GM23338 (cell line): ENCODE results near the gene PCSK7. TPM values are rescaled to one million over a fixed set of nuclear protein-coding genes. Genes with fewer than 3 reads are reported as not detected.

Source experiments
- ATAC-seq: fragments of 200-7000 bp; cut with Tn5 transposase; 3 replicates; pipeline ENCODE4 v1.9.1; 2020
- DNase-seq: peaks from one replicate; pipeline ENCODE4 v3.0.0-alpha.2; 2015; ENCODE audit warnings: low spot score
- H2AFZ ChIP-seq: fragments of 200-600 bp; sonication (generic); 2 replicates; pipeline ENCODE4 v1.8.0; 2016; ENCODE audit warnings: antibody characterized with exemption, mild to moderate bottlenecking, moderate library complexity
- H3F3A ChIP-seq: fragments of 200-600 bp; sonication (generic); replicated peaks from 2 replicates; pipeline ENCODE4 v1.8.0; 2017; ENCODE audit warnings: antibody characterized with exemption, mixed run types, low read depth
- H3K27ac ChIP-seq: fragments of 200-600 bp; sonication (generic); 2 replicates; pipeline ENCODE4 v1.6.1; 2016; ENCODE audit warnings: low read depth
- H3K27me3 ChIP-seq: fragments of 200-600 bp; sonication (generic); 2 replicates; pipeline ENCODE4 v1.8.0; 2016; ENCODE audit warnings: mild to moderate bottlenecking, mixed run types, moderate library complexity; ENCODE audit not compliant: insufficient read depth
- H3K36me3 ChIP-seq: fragments of 200-600 bp; sonication (generic); 2 replicates; pipeline ENCODE4 v1.8.0; 2016; ENCODE audit warnings: mild to moderate bottlenecking; ENCODE audit not compliant: insufficient read depth
- H3K4me1 ChIP-seq: fragments of 200-600 bp; sonication (generic); 2 replicates; pipeline ENCODE4 v1.8.0; 2016; ENCODE audit warnings: mild to moderate bottlenecking, moderate library complexity; ENCODE audit not compliant: insufficient read depth
- H3K4me2 ChIP-seq: fragments of 200-600 bp; sonication (generic); 2 replicates; pipeline ENCODE4 v1.7.1; 2017; ENCODE audit warnings: mixed run types
- H3K4me3 ChIP-seq: fragments of 200-600 bp; sonication (generic); 2 replicates; pipeline ENCODE4 v1.6.1; 2016; ENCODE audit warnings: mixed run types
- H3K79me2 ChIP-seq: fragments of 200-600 bp; sonication (generic); replicated peaks from 2 replicates; pipeline ENCODE4 v1.8.0; 2017; ENCODE audit warnings: mild to moderate bottlenecking; ENCODE audit not compliant: insufficient read depth
- H3K9me2 ChIP-seq: fragments of 200-600 bp; sonication (generic); 2 replicates; pipeline ENCODE4 v1.8.0; 2017; ENCODE audit not compliant: insufficient read depth
- H4K20me1 ChIP-seq: fragments of 200-600 bp; sonication (generic); replicated peaks from 2 replicates; pipeline ENCODE4 v1.8.0; 2017; ENCODE audit warnings: mild to moderate bottlenecking; ENCODE audit not compliant: insufficient read depth
- H3K27ac Mint-ChIP-seq: 2 replicates; pipeline ENCODE4 v1.8.0; 2020; ENCODE audit warnings: inconsistent platforms, mild to moderate bottlenecking, moderate library complexity, mixed read lengths
- H3K27me3 Mint-ChIP-seq: 3 replicates; pipeline ENCODE4 v1.8.0; 2022; ENCODE audit warnings: low read depth, mild to moderate bottlenecking, moderate library complexity, mixed read lengths, inconsistent platforms; ENCODE audit not compliant: insufficient read depth, poor library complexity
- H3K36me3 Mint-ChIP-seq: 3 replicates; pipeline ENCODE4 v1.8.0; 2021; ENCODE audit warnings: low read depth, mild to moderate bottlenecking, inconsistent platforms, moderate library complexity, mixed read lengths
- H3K4me1 Mint-ChIP-seq: 3 replicates; pipeline ENCODE4 v1.8.0; 2020; ENCODE audit warnings: mild to moderate bottlenecking, inconsistent platforms, mixed read lengths
- H3K4me3 Mint-ChIP-seq: 3 replicates; pipeline ENCODE4 v1.8.0; 2021; ENCODE audit warnings: moderate library complexity, mild to moderate bottlenecking, inconsistent platforms, mixed read lengths
- H3K9me3 Mint-ChIP-seq: 3 replicates; pipeline ENCODE4 v1.8.0; 2020; ENCODE audit warnings: moderate library complexity, mild to moderate bottlenecking, inconsistent platforms, mixed read lengths
- EZH2 ChIP-seq: fragments of 200-600 bp; sonication (generic); IDR thresholded peaks from one replicate; pipeline ENCODE4 v1.8.0; 2017; ENCODE audit warnings: antibody characterized with exemption, mild to moderate bottlenecking, low read depth; ENCODE audit not compliant: unreplicated experiment
- EZH2phosphoT487 ChIP-seq: fragments of 200-600 bp; sonication (generic); IDR thresholded peaks from one replicate; pipeline ENCODE4 v1.8.1; 2018; ENCODE audit warnings: antibody characterized with exemption; ENCODE audit not compliant: unreplicated experiment
- JUNB ChIP-seq: IDR thresholded peaks from one replicate; pipeline ENCODE4 v1.6.1; 2016; ENCODE audit warnings: antibody characterized with exemption; ENCODE audit not compliant: unreplicated experiment
- POLR2AphosphoS5 ChIP-seq: IDR thresholded peaks from 2 replicates; pipeline ENCODE4 v1.6.1; 2016; ENCODE audit warnings: antibody characterized with exemption, low read depth
- ZNF114 ChIP-seq: fragments of 250-450 bp; sonication (Bioruptor Pico); IDR thresholded peaks from 2 replicates; pipeline ENCODE4 v1.5.0; 2020; ENCODE audit warnings: mild to moderate bottlenecking, moderate library complexity
- ZNF331 ChIP-seq: fragments of 250-450 bp; sonication (Bioruptor Pico); IDR thresholded peaks from 2 replicates; pipeline ENCODE4 v1.5.0; 2020; ENCODE audit warnings: low read depth, mild to moderate bottlenecking, moderate library complexity
- polyA plus RNA-seq: library from polyadenylated mRNA; unstranded; fragments of >200 nt; fragmentation: Nextera tagmentation; extraction: Ambion mirVana; gene quantifications from 2 replicates; pipeline ENCODE4 v1.2.1, GENCODE V29; 2016
- total RNA-seq: library from RNA; depleted of rRNA; stranded (reverse); fragments of >200 nt; shearing (Covaris generic); gene quantifications from 2 replicates; pipeline ENCODE4 v1.2.3, GENCODE V29; 2014
- TF ChIP-seq, protein P1 (sequence below): IDR thresholded peaks from one replicate; pipeline ENCODE4 v1.6.1; 2018; ENCODE audit warnings: antibody characterized with exemption; ENCODE audit not compliant: unreplicated experiment
- TF ChIP-seq, protein P2 (sequence below), 2 experiments: fragments of 200-600 bp in 1 of 2; sonication (generic) in 1 of 2; conservative IDR thresholded peaks; 2 replicates each; pipeline versions ENCODE4 v1.5.1 to v1.6.1; 2016 to 2017; ENCODE audit warnings: antibody characterized with exemption in 2 of 2, low read depth in 2 of 2, mild to moderate bottlenecking in 2 of 2, moderate library complexity in 1 of 2
- TF ChIP-seq, protein P3 (sequence below): IDR thresholded peaks from 2 replicates; pipeline ENCODE4 v1.6.1; 2016; ENCODE audit warnings: antibody characterized with exemption

Gene PCSK7
- total and polyA plus RNA-seq, 2 experiments from 2014 or later: 12.4 to 46.4 TPM

DNA sequence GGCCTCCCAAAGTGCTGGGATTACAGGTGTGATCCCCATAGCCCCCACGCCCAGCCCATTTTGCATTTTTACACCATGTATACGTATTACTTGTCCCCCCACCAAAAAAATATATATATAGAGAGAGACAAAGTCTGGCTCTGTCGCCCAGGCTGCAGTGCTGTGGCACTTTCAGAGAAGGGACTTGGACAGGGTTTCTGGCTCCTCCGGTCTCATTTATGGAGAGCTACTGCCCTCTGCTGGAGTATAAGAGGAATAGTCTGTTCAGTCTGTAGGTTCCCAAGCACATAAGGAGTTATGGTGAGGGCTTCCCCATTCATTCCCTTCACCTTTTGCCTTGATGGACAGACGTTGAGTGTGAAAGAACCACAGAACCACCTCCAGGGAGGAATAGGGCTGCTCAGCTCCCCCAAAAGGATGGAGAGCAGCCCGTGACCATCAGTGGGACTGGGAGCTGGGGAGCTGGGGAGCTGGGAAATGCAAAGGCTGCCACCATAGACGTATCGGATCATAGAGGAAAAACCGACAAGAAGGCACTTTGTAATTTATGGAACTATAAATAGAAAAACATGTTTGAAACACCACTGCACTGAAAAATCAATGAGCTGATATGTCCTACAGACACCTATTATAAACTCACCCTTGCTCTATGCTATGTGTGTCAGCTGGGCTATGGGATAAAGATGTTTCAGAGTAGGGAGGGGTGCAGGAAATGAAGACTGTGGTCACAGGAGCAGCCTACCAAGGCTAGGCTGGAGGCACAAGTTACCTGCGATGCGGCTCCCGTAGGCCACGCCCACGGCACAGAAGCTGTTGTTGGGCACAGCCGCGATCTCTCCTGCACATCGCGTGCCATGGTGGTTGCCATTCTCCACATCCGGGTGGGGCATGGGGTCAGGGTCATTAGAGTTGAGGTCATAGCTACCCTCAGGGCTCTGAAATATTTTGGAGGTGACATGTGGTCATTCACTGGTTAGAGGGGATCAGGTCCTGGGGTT lies 5.2 kb downstream of the PCSK7 start:
- Mint-ChIP-seq H3K9me3 (no peaks in the 10 kb centered on the region), H3K27me3 (peaks cover 16% of the 10 kb centered on the region), H3K4me1 (peaks cover 16% of the 10 kb centered on the region), H3K36me3 (peaks cover 23% of the 10 kb centered on the region), H3K27ac (no peak overlapping the region), H3K4me3 (no peak overlapping the region)
- Histone ChIP-seq H3K4me3 (no peak overlapping the region), H4K20me1 (peaks cover 11% of the 10 kb centered on the region; the same call in 1 of the 2 replicates), H3F3A (peaks cover 7% of the 10 kb centered on the region; the same call in 1 of the 2 replicates), H3K27ac (no peak overlapping the region), H3K27me3 (no peaks in the 10 kb centered on the region), H3K79me2 (peaks cover 20% of the 10 kb centered on the region), H3K9me2 (no peaks in the 10 kb centered on the region), H2AFZ (no peak overlapping the region), H3K36me3 (no peaks in the 10 kb centered on the region), H3K4me1 (peaks cover 7% of the 10 kb centered on the region), H3K4me2 (no peak overlapping the region)
- TF ChIP-seq, protein P1, sequence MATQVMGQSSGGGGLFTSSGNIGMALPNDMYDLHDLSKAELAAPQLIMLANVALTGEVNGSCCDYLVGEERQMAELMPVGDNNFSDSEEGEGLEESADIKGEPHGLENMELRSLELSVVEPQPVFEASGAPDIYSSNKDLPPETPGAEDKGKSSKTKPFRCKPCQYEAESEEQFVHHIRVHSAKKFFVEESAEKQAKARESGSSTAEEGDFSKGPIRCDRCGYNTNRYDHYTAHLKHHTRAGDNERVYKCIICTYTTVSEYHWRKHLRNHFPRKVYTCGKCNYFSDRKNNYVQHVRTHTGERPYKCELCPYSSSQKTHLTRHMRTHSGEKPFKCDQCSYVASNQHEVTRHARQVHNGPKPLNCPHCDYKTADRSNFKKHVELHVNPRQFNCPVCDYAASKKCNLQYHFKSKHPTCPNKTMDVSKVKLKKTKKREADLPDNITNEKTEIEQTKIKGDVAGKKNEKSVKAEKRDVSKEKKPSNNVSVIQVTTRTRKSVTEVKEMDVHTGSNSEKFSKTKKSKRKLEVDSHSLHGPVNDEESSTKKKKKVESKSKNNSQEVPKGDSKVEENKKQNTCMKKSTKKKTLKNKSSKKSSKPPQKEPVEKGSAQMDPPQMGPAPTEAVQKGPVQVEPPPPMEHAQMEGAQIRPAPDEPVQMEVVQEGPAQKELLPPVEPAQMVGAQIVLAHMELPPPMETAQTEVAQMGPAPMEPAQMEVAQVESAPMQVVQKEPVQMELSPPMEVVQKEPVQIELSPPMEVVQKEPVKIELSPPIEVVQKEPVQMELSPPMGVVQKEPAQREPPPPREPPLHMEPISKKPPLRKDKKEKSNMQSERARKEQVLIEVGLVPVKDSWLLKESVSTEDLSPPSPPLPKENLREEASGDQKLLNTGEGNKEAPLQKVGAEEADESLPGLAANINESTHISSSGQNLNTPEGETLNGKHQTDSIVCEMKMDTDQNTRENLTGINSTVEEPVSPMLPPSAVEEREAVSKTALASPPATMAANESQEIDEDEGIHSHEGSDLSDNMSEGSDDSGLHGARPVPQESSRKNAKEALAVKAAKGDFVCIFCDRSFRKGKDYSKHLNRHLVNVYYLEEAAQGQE: no peak
- no peak for TF ChIP-seq ZNF114 (CRISPR knock-in tag)
- no peak for TF ChIP-seq EZH2
- no peak for TF ChIP-seq ZNF331 (CRISPR knock-in tag)
- TF ChIP-seq POLR2AphosphoS5: no peak
- TF ChIP-seq, protein P2, sequence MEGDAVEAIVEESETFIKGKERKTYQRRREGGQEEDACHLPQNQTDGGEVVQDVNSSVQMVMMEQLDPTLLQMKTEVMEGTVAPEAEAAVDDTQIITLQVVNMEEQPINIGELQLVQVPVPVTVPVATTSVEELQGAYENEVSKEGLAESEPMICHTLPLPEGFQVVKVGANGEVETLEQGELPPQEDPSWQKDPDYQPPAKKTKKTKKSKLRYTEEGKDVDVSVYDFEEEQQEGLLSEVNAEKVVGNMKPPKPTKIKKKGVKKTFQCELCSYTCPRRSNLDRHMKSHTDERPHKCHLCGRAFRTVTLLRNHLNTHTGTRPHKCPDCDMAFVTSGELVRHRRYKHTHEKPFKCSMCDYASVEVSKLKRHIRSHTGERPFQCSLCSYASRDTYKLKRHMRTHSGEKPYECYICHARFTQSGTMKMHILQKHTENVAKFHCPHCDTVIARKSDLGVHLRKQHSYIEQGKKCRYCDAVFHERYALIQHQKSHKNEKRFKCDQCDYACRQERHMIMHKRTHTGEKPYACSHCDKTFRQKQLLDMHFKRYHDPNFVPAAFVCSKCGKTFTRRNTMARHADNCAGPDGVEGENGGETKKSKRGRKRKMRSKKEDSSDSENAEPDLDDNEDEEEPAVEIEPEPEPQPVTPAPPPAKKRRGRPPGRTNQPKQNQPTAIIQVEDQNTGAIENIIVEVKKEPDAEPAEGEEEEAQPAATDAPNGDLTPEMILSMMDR (conservative IDR thresholded peaks at IDR 0.05; ENCODE audit: low read depth in 2 of 2): peak; percentile 85 to 92
- TF ChIP-seq EZH2phosphoT487: no peak
- no peak for TF ChIP-seq JUNB
- TF ChIP-seq, protein P3, sequence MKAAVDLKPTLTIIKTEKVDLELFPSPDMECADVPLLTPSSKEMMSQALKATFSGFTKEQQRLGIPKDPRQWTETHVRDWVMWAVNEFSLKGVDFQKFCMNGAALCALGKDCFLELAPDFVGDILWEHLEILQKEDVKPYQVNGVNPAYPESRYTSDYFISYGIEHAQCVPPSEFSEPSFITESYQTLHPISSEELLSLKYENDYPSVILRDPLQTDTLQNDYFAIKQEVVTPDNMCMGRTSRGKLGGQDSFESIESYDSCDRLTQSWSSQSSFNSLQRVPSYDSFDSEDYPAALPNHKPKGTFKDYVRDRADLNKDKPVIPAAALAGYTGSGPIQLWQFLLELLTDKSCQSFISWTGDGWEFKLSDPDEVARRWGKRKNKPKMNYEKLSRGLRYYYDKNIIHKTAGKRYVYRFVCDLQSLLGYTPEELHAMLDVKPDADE: no peak
- ATAC-seq: peak; percentile 87
- DNase-seq: peak; percentile 90
